OCI-LY7 (cell line): ENCODE data around the gene SPRYD7. TPM values are rescaled to one million over a fixed set of nuclear protein-coding genes. Genes with fewer than 3 reads are reported as not detected.
"Not testable (repeated sequence)": the region's sequence is repeated elsewhere in the genome, so short reads cannot be mapped to it uniquely, and the experiment has no call there.

Experiments used
- BruUV-seq: library from RNA; stranded (reverse); fragments of 400-500 nt; replicated peaks from 2 replicates; lab custom pipeline; 2021; lab: Mats Ljungman, UMichigan
- CTCF ChIA-PET: fragments of 300-600 bp; sonication (Branson Sonifier 250); formaldehyde crosslinking; loops from one replicate; lab custom pipeline; 2022; ENCODE audit warnings: antibody characterized with exemption; ENCODE audit not compliant: unreplicated experiment; lab: Charles Lee
- POLR2A ChIA-PET: fragments of 300-600 bp; sonication (Branson Sonifier 250); formaldehyde crosslinking; loops from one replicate; lab custom pipeline; 2022; ENCODE audit warnings: antibody characterized with exemption; lab: Charles Lee
- DNase-seq: peaks from one replicate; pipeline ENCODE4 v3.0.0-alpha.2; 2015; ENCODE audit warnings: low spot score
- H2AFZ ChIP-seq: fragments of 200-600 bp; sonication (generic), shearing (Covaris generic); 2 replicates; pipeline ENCODE4 v1.6.1; 2014; ENCODE audit warnings: mild to moderate bottlenecking, antibody characterized with exemption, low read length, moderate library complexity
- H3K27ac ChIP-seq: fragments of 200-600 bp; sonication (generic); 2 replicates; pipeline ENCODE4 v1.5.1; 2014; ENCODE audit warnings: mixed run types, low read depth, mild to moderate bottlenecking, moderate library complexity, low read length, inconsistent platforms; ENCODE audit not compliant: poor library complexity, severe bottlenecking
- H3K36me3 ChIP-seq: fragments of 200-600 bp; sonication (generic); 2 replicates; pipeline ENCODE4 v1.6.1; 2014; ENCODE audit warnings: mild to moderate bottlenecking, antibody characterized with exemption, low read length, moderate library complexity, mixed read lengths; ENCODE audit not compliant: insufficient read depth
- H3K4me1 ChIP-seq: fragments of 200-600 bp; sonication (generic); 2 replicates; pipeline ENCODE4 v1.5.1; 2014; ENCODE audit warnings: mild to moderate bottlenecking, low read length; ENCODE audit not compliant: insufficient read depth, poor library complexity, severe bottlenecking
- H3K4me2 ChIP-seq: fragments of 200-600 bp; sonication (generic); 2 replicates; pipeline ENCODE4 v1.6.1; 2014; ENCODE audit warnings: mild to moderate bottlenecking, low read length
- H3K4me3 ChIP-seq: fragments of 200-600 bp; sonication (generic); 2 replicates; pipeline ENCODE4 v1.5.1; 2014; ENCODE audit warnings: mild to moderate bottlenecking, low read depth, low read length; ENCODE audit not compliant: poor library complexity, severe bottlenecking
- H3K79me2 ChIP-seq: fragments of 200-600 bp; sonication (generic); 2 replicates; pipeline ENCODE4 v1.6.1; 2016; ENCODE audit warnings: low read depth, mild to moderate bottlenecking, low read length, moderate library complexity, mixed read lengths; ENCODE audit not compliant: insufficient read depth
- H3K9me2 ChIP-seq: fragments of 200-600 bp; sonication (generic); 2 replicates; pipeline ENCODE4 v1.6.1; 2016; ENCODE audit warnings: mild to moderate bottlenecking, low read length, mixed read lengths; ENCODE audit not compliant: insufficient read depth
- H3K9me3 ChIP-seq: fragments of 200-600 bp; sonication (generic); 2 replicates; pipeline ENCODE4 v1.6.1; 2014; ENCODE audit warnings: mild to moderate bottlenecking, mixed run types, low read length, mixed read lengths
- H4K20me1 ChIP-seq: fragments of 200-600 bp; sonication (generic); 2 replicates; pipeline ENCODE4 v1.6.1; 2014; ENCODE audit warnings: mild to moderate bottlenecking, antibody characterized with exemption, low read length, moderate library complexity, mixed read lengths; ENCODE audit not compliant: insufficient read depth
- EZH2phosphoT487 ChIP-seq: fragments of 200-600 bp; sonication (generic); IDR thresholded peaks from 2 replicates; pipeline ENCODE4 v1.6.1; 2018; ENCODE audit warnings: low read depth, borderline replicate concordance, mild to moderate bottlenecking, mixed run types, antibody characterized with exemption, low read length, moderate library complexity, mixed read lengths
- intact Hi-C: fragments of 100-400 bp; cut with micrococcal nuclease; formaldehyde crosslinking; loops from one replicate; pipeline ENCODE4 v1.10.0; 2022; ENCODE audit not compliant: unreplicated experiment
- total RNA-seq, 2 experiments: library from RNA; depleted of rRNA in 1 of 2; stranded (reverse); fragments of >200 nt in 1 of 2; shearing (Covaris generic) in 1 of 2; gene quantifications; 2 replicates each; pipeline ENCODE4 v1.2.3, GENCODE V29; 2014 to 2022
- TF ChIP-seq, protein P1 (sequence below): fragments of 200-600 bp; sonication (generic); conservative IDR thresholded peaks from 2 replicates; pipeline ENCODE4 v1.5.1; 2014; ENCODE audit warnings: mild to moderate bottlenecking, antibody characterized with exemption, low read length, moderate library complexity, mixed read lengths

The SPRYD7 gene
- total RNA-seq, 2 experiments from 2014 or later, result 6.8 to 10.6 TPM

DNA sequence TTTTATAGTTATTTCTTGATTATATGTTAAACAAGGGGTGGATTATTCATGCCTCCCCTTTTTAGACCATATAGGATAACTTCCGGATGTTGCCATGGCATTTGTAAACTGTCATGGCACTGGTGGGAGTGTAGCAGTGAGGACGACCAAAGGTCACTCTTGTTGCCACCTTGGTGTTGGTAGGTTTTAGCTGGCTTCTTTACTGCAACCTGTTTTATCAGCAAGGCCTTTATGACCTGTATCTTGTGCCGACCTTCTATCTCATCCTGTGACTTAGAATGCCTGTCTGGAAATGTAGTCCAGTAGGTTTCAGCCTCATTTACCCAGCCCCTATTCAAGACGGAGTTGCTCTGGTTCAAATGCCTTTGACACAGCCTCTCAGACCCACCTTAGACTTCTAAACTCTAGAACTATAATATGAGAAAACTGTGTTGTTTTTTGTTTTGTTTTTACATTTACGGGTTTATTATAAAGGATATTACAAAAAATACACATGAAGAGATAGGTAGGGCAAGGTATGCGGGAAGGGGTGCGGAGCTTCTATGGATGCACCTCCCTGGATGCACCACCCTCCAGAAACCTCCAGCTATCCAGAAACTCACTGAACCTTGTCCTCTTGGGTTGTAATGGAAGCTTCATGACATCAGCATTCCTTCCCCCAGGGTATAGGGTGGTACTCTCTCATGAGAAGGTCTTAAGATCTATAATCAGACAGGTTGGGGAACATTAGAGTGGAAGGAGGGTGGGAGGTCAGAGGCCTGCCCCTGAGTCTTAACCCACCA is 15.8 kb upstream of the SPRYD7 start:
- ChIA-PET CTCF (no interaction called here), POLR2A (no interaction called here)
- Histone ChIP-seq H3K9me3 (no peaks in the 10 kb centered on the region), H3K4me3 (no peak overlapping the region), H3K79me2 (no peaks in the 10 kb centered on the region), H3K9me2 (no peaks in the 10 kb centered on the region), H3K4me2 (no peak overlapping the region), H2AFZ (no peak overlapping the region), H3K27ac (no peak overlapping the region), H3K4me1 (no peaks in the 10 kb centered on the region), H3K36me3 (no peaks in the 10 kb centered on the region), H4K20me1 (no peaks in the 10 kb centered on the region)
- no peak for TF ChIP-seq EZH2phosphoT487
- TF ChIP-seq, protein P1, sequence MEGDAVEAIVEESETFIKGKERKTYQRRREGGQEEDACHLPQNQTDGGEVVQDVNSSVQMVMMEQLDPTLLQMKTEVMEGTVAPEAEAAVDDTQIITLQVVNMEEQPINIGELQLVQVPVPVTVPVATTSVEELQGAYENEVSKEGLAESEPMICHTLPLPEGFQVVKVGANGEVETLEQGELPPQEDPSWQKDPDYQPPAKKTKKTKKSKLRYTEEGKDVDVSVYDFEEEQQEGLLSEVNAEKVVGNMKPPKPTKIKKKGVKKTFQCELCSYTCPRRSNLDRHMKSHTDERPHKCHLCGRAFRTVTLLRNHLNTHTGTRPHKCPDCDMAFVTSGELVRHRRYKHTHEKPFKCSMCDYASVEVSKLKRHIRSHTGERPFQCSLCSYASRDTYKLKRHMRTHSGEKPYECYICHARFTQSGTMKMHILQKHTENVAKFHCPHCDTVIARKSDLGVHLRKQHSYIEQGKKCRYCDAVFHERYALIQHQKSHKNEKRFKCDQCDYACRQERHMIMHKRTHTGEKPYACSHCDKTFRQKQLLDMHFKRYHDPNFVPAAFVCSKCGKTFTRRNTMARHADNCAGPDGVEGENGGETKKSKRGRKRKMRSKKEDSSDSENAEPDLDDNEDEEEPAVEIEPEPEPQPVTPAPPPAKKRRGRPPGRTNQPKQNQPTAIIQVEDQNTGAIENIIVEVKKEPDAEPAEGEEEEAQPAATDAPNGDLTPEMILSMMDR, result no peak
- intact Hi-C loops, result no loop called here
- no TSS peak for BruUV-seq
- DNase-seq, result no peak

DNA sequence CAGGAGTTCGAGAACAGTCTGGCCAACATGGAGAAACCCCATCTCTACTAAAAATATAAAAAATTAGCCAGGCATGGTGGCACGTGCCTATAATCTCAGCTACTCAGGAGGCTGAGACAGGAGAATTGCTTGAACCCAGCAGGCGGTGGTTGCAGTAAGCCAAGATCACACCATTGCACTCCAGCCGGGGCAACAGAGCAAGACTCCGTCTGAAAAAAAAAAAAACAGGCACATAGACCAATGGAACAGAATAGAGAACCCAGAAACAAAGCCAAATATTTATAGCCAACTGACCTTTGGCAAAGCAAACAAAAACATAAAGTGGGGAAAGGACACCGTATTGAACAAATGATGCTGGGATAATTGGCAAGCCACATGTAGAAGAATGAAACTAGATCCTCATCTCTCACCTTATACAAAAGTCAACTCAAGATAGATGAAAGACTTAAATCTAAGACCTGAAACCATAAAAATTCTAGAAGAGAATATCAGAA is 12.7 kb upstream of the SPRYD7 start:
- H3K4me1 ChIP-seq, H3K4me3 ChIP-seq, H3K4me2 ChIP-seq, H3K9me3 ChIP-seq, BruUV-seq, DNase-seq, H4K20me1 ChIP-seq, POLR2A ChIA-PET, CTCF ChIA-PET, H3K36me3 ChIP-seq, H3K27ac ChIP-seq, H3K9me2 ChIP-seq, intact Hi-C loops, H3K79me2 ChIP-seq, H2AFZ ChIP-seq: not testable (repeated sequence)

DNA sequence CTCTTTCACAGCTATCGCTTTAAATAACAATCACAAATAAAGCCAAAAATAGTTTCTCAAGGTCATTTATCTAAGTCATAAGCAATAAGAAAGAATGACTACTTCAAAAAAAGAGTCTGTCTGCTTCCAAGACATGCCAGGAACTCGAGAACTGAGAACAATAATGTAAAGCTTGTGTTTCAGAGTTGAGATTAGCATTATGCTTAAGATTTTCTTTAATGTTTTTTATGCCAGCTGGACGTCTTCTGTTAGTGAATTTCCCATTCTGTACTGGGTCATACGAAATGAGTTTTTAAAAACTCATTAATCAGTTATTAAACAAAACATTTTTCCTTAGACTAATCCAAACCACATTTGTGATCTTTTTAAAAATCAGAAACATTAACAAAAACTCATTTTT is 3.2 kb upstream of the SPRYD7 start:
- DNase-seq, result no peak
- Histone ChIP-seq H3K36me3 (no peaks in the 10 kb centered on the region), H3K9me2 (no peaks in the 10 kb centered on the region), H3K79me2 (peaks cover 5% of the 10 kb centered on the region; the same call in 1 of the 2 replicates), H3K4me2 (no peak overlapping the region), H3K4me1 (peaks cover 29% of the 10 kb centered on the region), H4K20me1 (no peaks in the 10 kb centered on the region), H3K9me3 (no peaks in the 10 kb centered on the region), H2AFZ (no peak overlapping the region), H3K27ac (peak overlapping the region; percentile 80), H3K4me3 (no peak overlapping the region)
- ChIA-PET CTCF (no interaction called here), POLR2A (interaction anchor here (0.8 to 1.2 kb wide), 4 partner anchors 13 to 981 kb away, joined by 3 read pairs; no protein-coding TSS in a partner anchor)
- TF ChIP-seq, protein P1, result no peak
- no peak for TF ChIP-seq EZH2phosphoT487
- intact Hi-C loops, result loop anchor here (5.0 kb wide), 2 partner anchors 147 to 188 kb away; partner anchors contain the start of gene KPNA3
- BruUV-seq, result no TSS peak
